IMR-90 (cell line): ENCODE measurements around the gene MET.

Source experiments
- CEBPB ChIP-seq: IDR thresholded peaks from 2 replicates; pipeline ENCODE4 v1.6.1; 2012; ENCODE audit warnings: low read depth, low read length, improper control_type of control experiment
- CTCF ChIP-seq: conservative IDR thresholded peaks from 2 replicates; pipeline ENCODE4 v1.5.1; 2012; ENCODE audit warnings: mild to moderate bottlenecking, low read depth, low read length, improper control_type of control experiment
- ELK1 ChIP-seq: fragments of 150-350 bp; IDR thresholded peaks from 2 replicates; pipeline ENCODE4 v1.6.1; 2016; ENCODE audit warnings: low read depth, mild to moderate bottlenecking, low read length, moderate library complexity, borderline replicate concordance
- MAZ ChIP-seq: IDR thresholded peaks from 2 replicates; pipeline ENCODE4 v1.6.1; 2012; ENCODE audit warnings: low read depth, mild to moderate bottlenecking, low read length, improper control_type of control experiment, moderate library complexity, borderline replicate concordance
- POLR2A ChIP-seq: IDR thresholded peaks from 2 replicates; pipeline ENCODE4 v1.6.1; 2012; ENCODE audit warnings: mild to moderate bottlenecking, low read depth, low read length
- RCOR1 ChIP-seq: IDR thresholded peaks from 2 replicates; pipeline ENCODE4 v1.6.1; 2012; ENCODE audit warnings: mild to moderate bottlenecking, low read length, improper control_type of control experiment; ENCODE audit not compliant: insufficient replicate concordance
- RFX5 ChIP-seq: IDR thresholded peaks from 2 replicates; pipeline ENCODE4 v1.8.0; 2012; ENCODE audit warnings: low read depth, mild to moderate bottlenecking, low read length, moderate library complexity
- USF2 ChIP-seq: fragments of 150-350 bp; IDR thresholded peaks from 2 replicates; pipeline ENCODE4 v1.6.1; 2017; ENCODE audit warnings: mild to moderate bottlenecking, antibody characterized with exemption, low read length, low read depth

- TF ChIP-seq CTCF (no peak), ELK1 (no peak), MAZ (no peak), POLR2A (no peak), CEBPB (no peak), RCOR1 (no peak), RFX5 (no peak), USF2 (no peak)
Measured at GRCh38 chr7:116783666-116784318, 111.8 kb downstream of the MET start.
